ENCODE data around the gene FGF14. TPM values are rescaled to one million over a fixed set of nuclear protein-coding genes. Genes with fewer than 3 reads are reported as not detected.

Gene FGF14
- total and polyA plus RNA-seq, 2 experiments from 2014 or later, result 0.03 TPM; not detected in 1

- TF ChIP-seq ZNF462 (CRISPR knock-in tag; IDR thresholded peaks at IDR 0.05), result no peak
- no peak for TF ChIP-seq ZNF114 (CRISPR knock-in tag; IDR thresholded peaks at IDR 0.05)
These were observed 115.5 kb downstream of the FGF14 start (continued) for GRCh38 chr13:102286326-102286725.

GRCh38 chr13:102280366-102280765 is 121.5 kb downstream of the FGF14 start:
- peaks cover 8% of the 10 kb centered on the region; the same call in 2 of the 3 replicates for H3K4me1 Mint-ChIP-seq
- H3F3A ChIP-seq (replicated peaks; ENCODE audit: low read depth), result no peaks in the 10 kb centered on the region
- TF ChIP-seq NANOG (IDR thresholded peaks at IDR 0.05; ENCODE audit: borderline replicate concordance) (no peak), CTCF (conservative IDR thresholded peaks at IDR 0.05; ENCODE audit: low read depth in 2 of 2) (no peak), STAT1 (IDR thresholded peaks at IDR 0.05; ENCODE audit: unreplicated experiment) (no peak)
- H2AFZ ChIP-seq, result no peak overlapping the region
- no peaks in the 10 kb centered on the region for H4K20me1 ChIP-seq (replicated peaks; ENCODE audit: insufficient read depth)
- no peak overlapping the region for H3K4me3 ChIP-seq
- DNase-seq (ENCODE audit: low spot score) (no peak), ATAC-seq (no peak)
- H3K4me1 ChIP-seq (ENCODE audit: insufficient read depth), result no peaks in the 10 kb centered on the region
- H3K27ac Mint-ChIP-seq, result no peak overlapping the region
- no peak overlapping the region for H3K4me2 ChIP-seq
- no peaks in the 10 kb centered on the region for H3K36me3 Mint-ChIP-seq (ENCODE audit: low read depth)
- H3K79me2 ChIP-seq (replicated peaks; ENCODE audit: insufficient read depth), result no peaks in the 10 kb centered on the region
- H3K9me3 Mint-ChIP-seq, result no peaks in the 10 kb centered on the region
- H3K27me3 ChIP-seq (ENCODE audit: insufficient read depth), result no peaks in the 10 kb centered on the region
- H3K4me3 Mint-ChIP-seq, result no peak overlapping the region
- H3K9me2 ChIP-seq (ENCODE audit: insufficient read depth), result 0 out of 2 replicates have a peak, but pooled peaks cover 3% of the 10 kb centered on the region
- peaks cover 2% of the 10 kb centered on the region for H3K27me3 Mint-ChIP-seq (ENCODE audit: insufficient read depth, low read depth, poor library complexity)
- H3K27ac ChIP-seq (ENCODE audit: low read depth), result no peak overlapping the region
- H3K36me3 ChIP-seq (ENCODE audit: insufficient read depth), result no peaks in the 10 kb centered on the region

Measured in GM23338 (cell line).